ENCODE results near the gene TMEM178B.

The TMEM178B gene

DNA sequence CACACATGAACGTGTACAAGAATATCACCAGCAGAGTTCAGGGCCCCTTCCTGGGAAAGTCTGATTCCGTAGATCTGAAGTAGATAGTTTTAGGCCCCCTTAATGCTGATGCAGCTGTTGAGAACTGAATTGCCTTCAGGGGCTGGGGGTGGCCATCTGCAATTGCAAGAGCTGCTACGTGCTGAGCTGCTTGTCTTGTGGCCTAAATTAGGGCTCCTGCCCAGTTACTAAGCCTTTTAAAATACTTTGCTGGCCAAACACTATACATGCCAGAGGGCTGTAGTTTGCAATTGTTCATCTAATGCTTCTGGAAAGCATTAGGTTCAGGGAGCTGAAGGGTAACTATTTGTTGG is 71.7 kb downstream of the TMEM178B start:
- Histone ChIP-seq H3K9me3 (ENCODE audit: control insufficient read depth, low read length) (peaks cover 5% of the 10 kb centered on the region), H3K36me3 (ENCODE audit: control insufficient read depth, insufficient read depth, low read length, severe bottlenecking) (no peaks in the 10 kb centered on the region), H3K9ac (ENCODE audit: low read length) (no peak overlapping the region), H3K27me3 (replicated peaks; ENCODE audit: control insufficient read depth, insufficient read depth, low read length) (no peaks in the 10 kb centered on the region), H3K4me3 (ENCODE audit: low read length) (no peak overlapping the region), H3K4me1 (ENCODE audit: control insufficient read depth, insufficient read depth, low read length) (no peaks in the 10 kb centered on the region)
- DNase-seq (ENCODE audit: low read depth): peak; percentile 52

DNA sequence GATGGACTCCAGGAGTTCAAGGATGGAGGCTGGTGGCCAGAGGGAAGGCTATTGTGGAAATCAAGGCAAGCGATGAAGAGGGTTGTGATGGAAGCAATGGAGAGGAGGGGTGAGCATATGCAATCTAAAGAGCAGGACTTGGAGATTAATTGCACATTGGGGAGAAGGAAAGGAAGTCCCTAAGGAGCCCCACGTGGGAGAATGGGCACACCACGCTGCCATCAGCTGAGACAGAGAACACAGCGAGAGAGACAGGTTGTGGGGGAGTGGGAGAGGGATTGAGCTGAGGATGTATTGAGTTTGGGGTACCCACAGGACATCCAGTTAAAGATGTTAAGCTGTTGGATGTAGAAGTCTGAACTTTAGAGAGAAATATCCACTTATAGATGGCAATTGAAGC is 73.6 kb downstream of the TMEM178B start:
- Histone ChIP-seq H3K9ac (ENCODE audit: low read length) (no peak overlapping the region), H3K9me3 (ENCODE audit: control insufficient read depth, low read length) (no peaks in the 10 kb centered on the region), H3K27me3 (replicated peaks; ENCODE audit: control insufficient read depth, insufficient read depth, low read length) (no peaks in the 10 kb centered on the region), H3K36me3 (ENCODE audit: control insufficient read depth, insufficient read depth, low read length, severe bottlenecking) (no peaks in the 10 kb centered on the region), H3K4me1 (ENCODE audit: control insufficient read depth, insufficient read depth, low read length) (no peaks in the 10 kb centered on the region), H3K4me3 (ENCODE audit: low read length) (no peak overlapping the region)
- DNase-seq (ENCODE audit: low read depth): no peak

DNA sequence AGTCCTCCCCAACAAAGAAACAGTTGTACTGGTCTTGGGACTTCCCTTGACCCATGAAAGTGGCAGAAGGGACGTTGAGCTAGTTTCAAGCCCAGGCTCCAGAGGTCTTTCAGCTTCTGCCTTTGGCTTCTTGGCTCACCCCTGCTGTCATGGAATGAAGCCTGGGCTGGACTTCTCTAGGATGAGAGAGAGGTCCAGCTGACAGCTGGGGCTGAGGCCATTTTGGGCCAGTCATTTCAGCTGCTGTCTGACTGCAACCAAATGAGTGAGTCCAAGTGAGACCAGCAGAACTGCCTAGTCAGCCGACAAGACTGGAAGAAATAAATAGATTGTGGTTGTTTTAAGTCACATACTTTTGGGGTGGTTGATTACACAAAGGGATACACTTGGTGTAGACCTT is 76.6 kb downstream of the TMEM178B start:
- Histone ChIP-seq H3K9me3 (ENCODE audit: control insufficient read depth, low read length) (no peaks in the 10 kb centered on the region), H3K36me3 (ENCODE audit: control insufficient read depth, insufficient read depth, low read length, severe bottlenecking) (no peaks in the 10 kb centered on the region), H3K9ac (ENCODE audit: low read length) (no peak overlapping the region), H3K27me3 (replicated peaks; ENCODE audit: control insufficient read depth, insufficient read depth, low read length) (no peaks in the 10 kb centered on the region), H3K4me3 (ENCODE audit: low read length) (no peak overlapping the region), H3K4me1 (ENCODE audit: control insufficient read depth, insufficient read depth, low read length) (no peaks in the 10 kb centered on the region)
- no peak for DNase-seq (ENCODE audit: low read depth)

DNA sequence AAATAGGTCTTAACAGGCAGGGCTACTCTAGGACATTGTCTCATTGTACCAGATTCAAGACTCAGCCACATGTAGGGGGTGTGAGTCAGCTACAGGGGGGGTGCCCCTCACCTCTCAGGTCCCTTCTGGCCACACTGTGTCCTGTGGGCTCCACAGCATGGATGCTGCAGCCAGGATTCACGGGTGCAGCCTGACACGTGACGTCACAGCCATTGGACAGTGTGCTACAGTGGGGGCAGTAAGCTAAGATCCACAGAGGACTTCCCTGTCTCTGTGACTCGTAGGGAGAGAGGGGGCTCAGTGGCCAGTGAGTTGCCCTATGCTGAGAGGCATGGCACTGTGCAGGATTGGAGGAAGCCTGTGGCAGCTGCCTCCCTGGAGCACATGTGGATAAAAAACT is 77.9 kb downstream of the TMEM178B start:
- no peaks in the 10 kb centered on the region for H3K36me3 ChIP-seq (ENCODE audit: control insufficient read depth, insufficient read depth, low read length, severe bottlenecking)
- H3K9ac ChIP-seq (ENCODE audit: low read length): no peak overlapping the region
- DNase-seq (ENCODE audit: low read depth): no peak
- peaks cover 1% of the 10 kb centered on the region for H3K27me3 ChIP-seq (replicated peaks; ENCODE audit: control insufficient read depth, insufficient read depth, low read length)
- no peaks in the 10 kb centered on the region for H3K4me1 ChIP-seq (ENCODE audit: control insufficient read depth, insufficient read depth, low read length)
- H3K9me3 ChIP-seq (ENCODE audit: control insufficient read depth, low read length): no peaks in the 10 kb centered on the region
- no peak overlapping the region for H3K4me3 ChIP-seq (ENCODE audit: low read length)

DNA sequence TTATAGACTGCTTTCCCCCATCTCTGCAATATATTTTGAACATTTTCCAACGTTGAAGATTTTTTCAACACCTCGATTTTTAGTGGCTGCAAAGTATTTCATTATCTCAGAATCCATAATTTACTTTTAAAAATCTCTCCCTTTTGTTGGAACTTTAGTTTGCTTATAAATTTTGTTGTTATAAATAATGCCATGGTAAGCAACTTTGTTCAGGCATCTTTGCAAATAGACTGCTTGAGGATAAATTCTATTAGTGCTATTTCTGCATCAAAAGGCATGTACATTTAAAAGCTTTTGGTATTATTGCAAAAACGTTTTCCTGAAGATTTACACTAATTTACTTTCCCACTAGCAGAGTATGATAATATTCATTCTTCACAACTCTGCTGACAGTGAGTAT is 79.4 kb downstream of the TMEM178B start:
- DNase-seq (ENCODE audit: low read depth): no peak
- Histone ChIP-seq H3K36me3 (ENCODE audit: control insufficient read depth, insufficient read depth, low read length, severe bottlenecking) (no peaks in the 10 kb centered on the region), H3K27me3 (replicated peaks; ENCODE audit: control insufficient read depth, insufficient read depth, low read length) (peaks cover 3% of the 10 kb centered on the region), H3K9ac (ENCODE audit: low read length) (no peak overlapping the region), H3K4me1 (ENCODE audit: control insufficient read depth, insufficient read depth, low read length) (peaks cover under 1% of the 10 kb centered on the region), H3K9me3 (ENCODE audit: control insufficient read depth, low read length) (no peaks in the 10 kb centered on the region), H3K4me3 (ENCODE audit: low read length) (no peak overlapping the region)

DNA sequence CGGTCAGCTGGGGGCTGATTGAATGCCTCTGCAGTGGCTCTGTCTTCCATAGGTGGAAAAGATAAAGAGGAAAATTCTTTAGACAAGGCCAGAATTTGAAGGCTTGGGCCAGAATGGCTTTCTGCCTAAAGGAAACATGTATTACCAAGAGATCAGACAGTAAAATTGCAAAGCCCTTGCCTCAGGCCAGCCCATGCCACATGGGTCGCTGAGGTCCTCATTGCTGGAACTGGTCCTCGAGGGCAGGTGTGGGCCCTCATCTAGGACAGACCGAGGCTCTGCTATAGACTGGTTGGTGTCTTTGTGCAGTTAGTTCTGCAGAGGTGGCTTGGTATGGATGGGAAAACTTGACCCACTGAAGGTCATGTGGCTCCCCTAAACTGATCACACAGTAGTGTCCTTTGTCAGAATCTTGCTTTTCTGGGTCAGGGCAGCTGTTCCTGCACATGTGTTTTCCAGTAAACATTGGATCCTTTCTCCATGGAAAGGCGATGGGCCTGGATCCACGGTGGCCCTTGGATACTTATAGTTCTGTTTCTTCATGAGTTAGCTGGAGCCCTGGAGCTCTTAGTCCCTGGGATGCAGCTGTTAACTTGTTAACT is 80.4 kb downstream of the TMEM178B start:
- no peaks in the 10 kb centered on the region for H3K9me3 ChIP-seq (ENCODE audit: control insufficient read depth, low read length)
- H3K36me3 ChIP-seq (ENCODE audit: control insufficient read depth, insufficient read depth, low read length, severe bottlenecking): no peaks in the 10 kb centered on the region
- H3K9ac ChIP-seq (ENCODE audit: low read length): no peak overlapping the region
- H3K4me3 ChIP-seq (ENCODE audit: low read length): no peak overlapping the region
- DNase-seq (ENCODE audit: low read depth): no peak
- peaks cover 3% of the 10 kb centered on the region for H3K27me3 ChIP-seq (replicated peaks; ENCODE audit: control insufficient read depth, insufficient read depth, low read length)
- H3K4me1 ChIP-seq (ENCODE audit: control insufficient read depth, insufficient read depth, low read length): peaks cover 7% of the 10 kb centered on the region

DNA sequence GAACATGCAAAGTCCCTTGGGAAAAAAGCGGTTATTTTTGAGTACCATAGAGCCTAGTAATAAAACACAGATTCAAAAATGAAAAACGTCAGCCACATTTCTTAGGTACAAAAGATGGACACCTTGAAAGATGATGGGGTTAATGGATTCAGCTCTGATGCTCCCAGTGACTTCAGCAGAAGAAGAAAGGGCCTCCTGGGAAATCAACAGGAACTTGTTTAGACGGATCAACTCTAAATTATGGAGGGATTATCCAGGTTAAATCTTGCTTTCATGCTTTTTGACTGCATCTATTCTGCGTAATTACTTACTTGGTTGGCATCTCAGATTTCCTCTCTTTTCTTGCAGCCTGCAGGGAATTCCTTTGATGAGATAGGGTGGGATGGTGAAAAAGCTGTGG is 82.5 kb downstream of the TMEM178B start:
- no peak for DNase-seq (ENCODE audit: low read depth)
- Histone ChIP-seq H3K4me3 (ENCODE audit: low read length) (no peak overlapping the region), H3K9ac (ENCODE audit: low read length) (no peak overlapping the region), H3K27me3 (replicated peaks; ENCODE audit: control insufficient read depth, insufficient read depth, low read length) (peaks cover 3% of the 10 kb centered on the region), H3K36me3 (ENCODE audit: control insufficient read depth, insufficient read depth, low read length, severe bottlenecking) (no peaks in the 10 kb centered on the region), H3K9me3 (ENCODE audit: control insufficient read depth, low read length) (no peaks in the 10 kb centered on the region), H3K4me1 (ENCODE audit: control insufficient read depth, insufficient read depth, low read length) (peaks cover 7% of the 10 kb centered on the region)

DNA sequence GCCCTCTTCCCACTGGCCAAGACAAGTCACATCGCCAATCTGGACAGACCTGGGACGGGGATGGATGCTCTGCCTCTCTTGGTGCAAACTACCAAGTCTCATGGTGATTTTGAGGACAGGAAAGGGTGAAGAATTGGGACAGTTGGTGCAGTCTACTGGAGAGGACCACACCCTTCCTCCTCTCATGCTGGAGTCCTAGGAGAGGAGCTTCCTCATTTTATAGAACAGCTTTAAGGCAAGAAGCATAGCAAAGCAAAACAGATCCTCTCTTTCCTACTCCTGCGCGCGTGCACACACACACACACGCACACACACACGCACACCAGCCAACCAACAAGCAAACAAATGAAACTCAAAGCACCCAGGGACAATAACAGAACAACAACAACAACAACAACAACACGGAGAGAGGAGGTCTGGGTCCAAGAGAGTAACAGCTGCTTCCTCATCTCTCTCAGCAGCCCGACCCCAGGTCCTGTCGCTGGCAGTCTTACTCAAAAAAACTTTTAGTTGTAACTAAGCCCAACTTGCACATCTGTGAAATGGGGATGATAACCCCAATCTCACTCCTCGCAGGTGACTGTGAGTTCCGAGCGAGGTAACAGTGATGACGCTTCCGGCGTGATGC is 83.4 kb downstream of the TMEM178B start:
- no peak overlapping the region for H3K9ac ChIP-seq (ENCODE audit: low read length)
- H3K9me3 ChIP-seq (ENCODE audit: control insufficient read depth, low read length): no peaks in the 10 kb centered on the region
- peaks cover 7% of the 10 kb centered on the region for H3K4me1 ChIP-seq (ENCODE audit: control insufficient read depth, insufficient read depth, low read length)
- no peaks in the 10 kb centered on the region for H3K36me3 ChIP-seq (ENCODE audit: control insufficient read depth, insufficient read depth, low read length, severe bottlenecking)
- H3K27me3 ChIP-seq (replicated peaks; ENCODE audit: control insufficient read depth, insufficient read depth, low read length): peaks cover 3% of the 10 kb centered on the region
- no peak overlapping the region for H3K4me3 ChIP-seq (ENCODE audit: low read length)
- no peak for DNase-seq (ENCODE audit: low read depth)

DNA sequence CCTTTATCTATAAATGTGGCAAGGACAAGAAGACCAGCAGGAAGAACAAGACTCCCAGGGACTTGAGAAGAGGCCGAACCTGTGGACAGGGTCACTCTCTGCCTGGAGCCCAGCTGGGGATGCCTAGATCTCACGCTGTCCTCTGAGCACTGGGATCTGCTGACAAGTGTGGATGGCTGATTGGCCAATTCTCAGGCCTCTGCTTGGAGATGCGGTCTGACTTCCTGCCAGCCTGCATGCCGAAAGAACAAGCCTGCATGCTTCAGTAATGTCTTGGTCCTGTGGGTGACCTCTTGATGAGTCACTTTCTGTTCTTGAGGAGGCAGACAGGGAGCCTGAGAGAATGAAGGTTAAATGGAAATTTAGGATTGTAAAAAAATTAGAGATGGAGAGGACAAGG is 84.7 kb downstream of the TMEM178B start:
- H3K27me3 ChIP-seq (replicated peaks; ENCODE audit: control insufficient read depth, insufficient read depth, low read length): peaks cover 3% of the 10 kb centered on the region
- H3K4me3 ChIP-seq (ENCODE audit: low read length): no peak overlapping the region
- peaks cover 5% of the 10 kb centered on the region for H3K9me3 ChIP-seq (ENCODE audit: control insufficient read depth, low read length)
- no peak overlapping the region for H3K9ac ChIP-seq (ENCODE audit: low read length)
- peak; percentile 89 for DNase-seq (ENCODE audit: low read depth)
- peaks cover 7% of the 10 kb centered on the region for H3K4me1 ChIP-seq (ENCODE audit: control insufficient read depth, insufficient read depth, low read length)
- H3K36me3 ChIP-seq (ENCODE audit: control insufficient read depth, insufficient read depth, low read length, severe bottlenecking): no peaks in the 10 kb centered on the region

DNA sequence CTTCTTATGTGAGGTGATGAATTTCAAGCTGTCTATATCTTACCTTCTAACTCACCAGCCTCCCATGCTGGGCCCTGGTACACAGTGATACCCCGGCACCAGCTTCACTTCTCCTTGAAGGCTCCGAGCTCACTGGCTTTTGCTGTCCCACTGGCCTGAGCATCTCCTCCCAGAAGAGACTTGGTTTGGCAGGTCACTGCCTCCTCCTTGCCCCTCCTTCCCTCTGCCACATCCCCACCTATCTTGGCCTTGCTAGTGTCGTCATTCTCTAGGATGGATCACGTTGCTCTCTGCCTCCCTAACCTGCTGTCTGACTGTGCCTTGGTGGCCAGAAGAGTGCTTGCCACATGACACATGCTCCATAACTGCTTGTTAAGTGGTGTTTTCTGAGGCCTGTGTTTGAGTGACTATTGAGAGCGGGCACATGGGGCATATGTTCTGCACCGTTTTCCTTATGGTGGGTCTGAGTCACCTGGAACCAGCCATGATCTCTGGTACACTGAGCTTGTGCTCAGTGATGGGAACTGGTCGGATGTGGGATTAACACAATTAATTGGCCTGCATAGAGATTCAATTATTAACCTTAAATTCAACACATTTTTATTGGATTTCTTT is 86.5 kb downstream of the TMEM178B start:
- H3K9me3 ChIP-seq (ENCODE audit: control insufficient read depth, low read length): peaks cover 5% of the 10 kb centered on the region
- no peak for DNase-seq (ENCODE audit: low read depth)
- H3K4me3 ChIP-seq (ENCODE audit: low read length): no peak overlapping the region
- no peak overlapping the region for H3K9ac ChIP-seq (ENCODE audit: low read length)
- H3K4me1 ChIP-seq (ENCODE audit: control insufficient read depth, insufficient read depth, low read length): peaks cover 7% of the 10 kb centered on the region
- H3K36me3 ChIP-seq (ENCODE audit: control insufficient read depth, insufficient read depth, low read length, severe bottlenecking): no peaks in the 10 kb centered on the region
- H3K27me3 ChIP-seq (replicated peaks; ENCODE audit: control insufficient read depth, insufficient read depth, low read length): peaks cover 3% of the 10 kb centered on the region

DNA sequence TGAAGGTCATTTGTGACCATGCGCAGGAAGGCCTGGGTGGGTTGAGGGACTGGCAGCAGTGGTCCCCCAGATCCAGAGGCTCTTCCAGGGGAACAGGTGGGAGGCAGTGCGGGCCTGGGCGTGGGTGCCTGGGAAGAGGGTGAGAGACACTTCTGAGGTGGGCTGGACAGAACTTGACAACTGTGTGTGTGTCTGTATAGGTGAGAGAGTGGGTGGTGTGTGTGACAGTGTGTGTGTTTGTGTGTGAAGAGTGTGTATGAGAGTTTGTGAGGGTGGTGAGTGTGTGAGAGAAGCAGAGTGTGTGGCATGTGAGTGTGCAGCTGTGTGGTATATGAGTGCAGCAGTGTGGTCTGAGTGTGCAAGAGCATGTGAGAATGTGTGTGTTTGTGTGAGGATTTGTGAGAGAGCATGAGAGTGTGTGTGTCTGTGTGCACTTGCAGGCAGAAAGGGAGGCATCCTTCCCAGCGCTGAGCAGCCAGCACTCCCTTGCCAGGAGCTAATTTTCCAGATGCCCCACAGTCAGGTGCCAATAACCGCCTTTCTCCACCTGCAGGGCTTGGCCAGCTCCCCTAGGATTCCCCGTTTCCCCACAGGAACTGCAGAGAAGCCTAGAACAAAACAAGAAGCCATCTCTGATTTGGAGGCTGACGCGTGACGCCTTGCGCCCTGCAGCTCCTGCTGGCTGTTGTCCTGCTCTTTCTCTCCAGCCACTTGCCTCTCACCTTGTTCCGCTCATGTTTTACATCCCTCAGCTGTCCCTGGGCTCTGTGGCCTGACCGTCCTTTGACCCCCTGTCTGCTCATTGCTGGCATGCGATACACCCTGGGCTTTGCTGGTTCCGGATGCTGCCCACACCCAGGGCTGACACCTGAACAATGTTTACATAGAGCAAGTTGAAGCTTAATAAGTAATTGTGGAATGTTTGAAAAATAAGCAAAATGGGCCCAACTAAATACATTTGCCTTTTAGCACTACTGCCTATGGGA is 88.0 kb downstream of the TMEM178B start:
- Histone ChIP-seq H3K27me3 (replicated peaks; ENCODE audit: control insufficient read depth, insufficient read depth, low read length) (peaks cover 1% of the 10 kb centered on the region), H3K9me3 (ENCODE audit: control insufficient read depth, low read length) (peaks cover 5% of the 10 kb centered on the region), H3K36me3 (ENCODE audit: control insufficient read depth, insufficient read depth, low read length, severe bottlenecking) (no peaks in the 10 kb centered on the region), H3K4me3 (ENCODE audit: low read length) (no peak overlapping the region), H3K4me1 (ENCODE audit: control insufficient read depth, insufficient read depth, low read length) (peaks cover 7% of the 10 kb centered on the region), H3K9ac (ENCODE audit: low read length) (no peak overlapping the region)
- DNase-seq (ENCODE audit: low read depth): no peak
